Activated T-helper 1 cell treated with Interleukin-2 at 50 U/mL for 16 hours (primary cell): ENCODE results near the gene CYB561.

Source experiments
- DNase-seq: peaks from one replicate; pipeline ENCODE4 v3.0.0-alpha.2; 2020; ENCODE audit warnings: low read depth

CYB561 gene

GRCh38 chr17:63445954-63446752 lies at the start of gene CYB561:
Gene CYB561 (minus strand): TSS chr17:63446306. CDS start chr17:63437547, 8,759 bp downstream.
- peak; percentile 62 for DNase-seq

DNA sequence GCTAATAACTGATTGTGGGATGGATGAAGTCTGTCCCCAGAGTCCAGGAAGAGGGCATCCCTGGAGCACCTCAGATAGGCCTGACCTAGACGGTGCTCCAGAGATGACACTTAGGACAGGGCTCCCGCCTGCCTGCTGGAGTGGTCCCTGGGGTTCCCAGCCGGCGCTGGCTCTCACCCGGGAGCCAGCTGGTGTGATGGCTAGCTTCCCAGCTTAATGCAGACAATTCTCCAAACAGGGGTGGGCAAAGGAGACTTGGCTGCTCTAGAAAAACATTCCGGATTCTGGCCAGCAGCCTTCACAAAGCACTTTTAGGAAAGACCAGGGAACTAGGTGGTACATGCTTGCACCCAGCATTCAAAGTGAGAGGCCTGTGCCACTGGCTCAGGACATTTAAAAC lies 49.4 kb upstream of the CYB561 start:
- no peak for DNase-seq

DNA sequence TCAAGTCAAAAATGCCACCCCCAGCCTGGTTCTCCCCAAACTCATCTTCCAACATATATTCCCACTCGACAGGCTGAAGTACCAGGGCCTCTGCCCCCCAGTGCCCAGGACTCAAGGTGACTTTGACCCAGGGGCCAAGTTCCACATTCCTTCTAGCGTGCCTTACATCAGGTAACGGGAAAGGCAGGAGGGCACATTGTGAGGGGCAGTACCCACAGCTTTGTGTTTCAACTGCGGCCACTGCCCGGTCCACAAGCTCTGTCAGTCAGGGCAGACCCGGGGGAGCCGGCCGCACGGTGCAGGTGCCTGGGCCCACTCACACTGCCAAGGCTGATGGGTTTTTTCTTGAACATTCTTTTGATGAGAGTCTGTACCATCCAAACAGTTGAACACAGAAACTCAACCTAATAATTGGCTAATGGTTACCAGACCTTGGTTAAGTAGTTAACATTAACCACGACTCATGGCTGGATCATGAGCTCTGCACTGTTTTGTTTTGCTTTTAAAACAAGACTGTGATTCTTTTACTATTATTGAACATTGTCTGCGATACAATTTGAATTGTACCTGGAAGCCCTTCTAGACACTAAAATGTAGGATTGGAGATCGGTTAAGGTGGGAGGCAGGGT lies 48.3 kb upstream of the CYB561 start:
- no peak for DNase-seq

DNA sequence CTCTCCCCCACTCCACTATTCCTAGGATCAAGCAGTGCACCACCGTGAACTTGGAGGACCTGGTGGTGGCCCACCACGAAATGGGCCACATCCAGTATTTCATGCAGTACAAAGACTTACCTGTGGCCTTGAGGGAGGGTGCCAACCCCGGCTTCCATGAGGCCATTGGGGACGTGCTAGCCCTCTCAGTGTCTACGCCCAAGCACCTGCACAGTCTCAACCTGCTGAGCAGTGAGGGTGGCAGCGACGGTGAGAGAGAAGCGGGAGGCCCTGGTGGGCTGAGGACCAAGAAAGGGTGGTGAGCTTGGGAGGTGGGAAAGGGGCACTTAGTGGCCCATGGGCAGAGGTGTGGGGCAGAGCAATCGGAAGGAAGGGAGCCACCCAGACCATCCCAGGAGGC lies 47.3 kb upstream of the CYB561 start:
- DNase-seq, result no peak

DNA sequence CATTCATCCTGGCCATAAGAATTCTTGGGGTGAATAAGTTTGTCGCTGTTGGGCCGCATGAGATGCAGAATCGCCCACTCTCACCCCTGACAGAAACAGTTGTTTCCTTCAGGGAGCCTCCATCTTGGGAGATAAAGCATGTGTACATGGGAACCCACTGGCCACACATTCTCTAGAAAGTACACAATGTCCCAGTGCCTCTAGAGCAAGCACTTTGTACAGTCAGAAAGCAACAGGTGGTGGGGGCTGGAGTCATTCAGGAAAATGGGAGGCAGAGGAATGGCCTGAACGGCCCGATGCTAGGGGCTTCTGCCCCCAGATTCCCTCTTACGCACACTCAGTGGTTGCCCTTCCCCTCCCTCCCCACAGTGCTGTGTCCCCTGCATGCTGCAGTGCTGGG lies 46.8 kb upstream of the CYB561 start:
- no peak for DNase-seq

- no peak for DNase-seq
Observed at GRCh38 chr17:63491977-63492618, 46.0 kb upstream of the CYB561 start.

DNA sequence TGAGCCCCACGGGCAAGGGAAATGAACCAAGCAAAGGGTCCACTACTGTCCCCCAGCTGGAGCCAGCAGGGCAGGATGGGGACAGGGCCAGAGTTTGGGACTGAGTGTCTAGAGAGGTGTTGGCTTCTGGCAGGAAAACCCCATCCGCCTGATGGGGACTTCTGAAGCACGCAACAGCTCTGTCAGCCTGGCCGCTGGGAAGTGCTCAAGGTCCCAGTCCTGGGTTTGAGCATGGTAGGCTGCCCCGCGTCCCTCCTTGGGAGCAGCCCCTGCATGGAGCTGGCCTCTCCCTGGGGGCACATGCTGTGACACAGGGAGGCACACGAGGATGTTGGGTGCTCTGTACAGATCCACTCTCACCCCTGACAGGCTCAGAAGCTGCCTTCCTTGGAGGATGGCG lies 45.3 kb upstream of the CYB561 start:
- DNase-seq, result no peak

DNA sequence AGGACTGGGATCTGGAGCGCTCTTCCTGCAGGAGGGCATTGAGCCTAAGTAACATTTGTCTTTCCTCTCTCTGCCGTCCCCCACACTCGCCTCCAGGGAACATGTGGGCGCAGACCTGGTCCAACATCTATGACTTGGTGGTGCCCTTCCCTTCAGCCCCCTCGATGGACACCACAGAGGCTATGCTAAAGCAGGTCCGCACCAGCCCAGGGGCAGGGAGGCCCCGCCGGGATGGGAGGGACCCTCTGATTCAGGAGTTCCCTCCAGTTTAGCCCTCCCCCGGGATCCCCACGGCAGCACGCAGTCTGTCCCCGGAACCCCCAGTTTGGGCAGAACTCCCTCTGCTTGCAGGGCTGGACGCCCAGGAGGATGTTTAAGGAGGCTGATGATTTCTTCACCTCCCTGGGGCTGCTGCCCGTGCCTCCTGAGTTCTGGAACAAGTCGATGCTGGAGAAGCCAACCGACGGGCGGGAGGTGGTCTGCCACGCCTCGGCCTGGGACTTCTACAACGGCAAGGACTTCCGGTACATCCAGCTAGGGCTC lies 44.8 kb upstream of the CYB561 start:
- no peak for DNase-seq

GRCh38 chr17:63490329-63490728 lies 44.2 kb upstream of the CYB561 start:
- no peak for DNase-seq

DNA sequence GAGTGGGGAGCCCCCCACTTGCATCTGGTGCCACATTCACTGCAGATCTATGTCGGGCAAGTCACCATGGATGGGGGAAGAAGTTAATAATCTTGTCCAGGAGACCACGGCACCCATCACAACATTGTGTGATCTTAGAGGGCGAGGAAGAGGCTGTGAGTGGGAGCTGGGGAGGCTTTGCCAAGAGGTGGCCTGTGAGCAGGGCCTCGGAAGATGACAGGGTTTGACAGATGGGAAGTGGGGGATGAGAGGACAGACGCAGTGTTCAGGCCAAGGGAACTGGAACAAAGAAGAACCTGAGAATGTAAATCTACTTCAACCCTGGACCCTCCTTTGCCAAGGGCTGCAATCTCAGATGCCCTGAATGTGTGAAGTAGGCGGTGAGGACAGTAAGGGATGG lies 43.2 kb upstream of the CYB561 start:
- DNase-seq, result no peak

- DNase-seq, result no peak
Observed at GRCh38 chr17:63488851-63489250, 42.7 kb upstream of the CYB561 start.

DNA sequence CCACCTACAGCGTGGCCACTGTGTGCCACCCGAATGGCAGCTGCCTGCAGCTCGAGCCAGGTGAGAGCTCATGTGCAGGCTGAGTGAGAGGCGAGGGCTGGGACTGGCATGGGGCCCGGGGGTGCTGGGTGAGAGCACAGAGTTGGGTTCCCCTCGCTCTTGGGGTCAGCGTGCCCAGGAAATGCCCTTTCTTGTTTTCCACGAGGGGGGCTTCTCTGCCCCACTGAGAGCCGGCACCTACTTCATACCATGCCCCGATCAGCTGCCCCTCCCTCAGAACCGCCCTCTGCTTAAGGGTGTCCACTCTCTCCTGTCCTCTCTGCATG lies 40.9 kb upstream of the CYB561 start:
- no peak for DNase-seq

- no peak for DNase-seq
Observed at GRCh38 chr17:63486317-63487013, 40.4 kb upstream of the CYB561 start.

DNA sequence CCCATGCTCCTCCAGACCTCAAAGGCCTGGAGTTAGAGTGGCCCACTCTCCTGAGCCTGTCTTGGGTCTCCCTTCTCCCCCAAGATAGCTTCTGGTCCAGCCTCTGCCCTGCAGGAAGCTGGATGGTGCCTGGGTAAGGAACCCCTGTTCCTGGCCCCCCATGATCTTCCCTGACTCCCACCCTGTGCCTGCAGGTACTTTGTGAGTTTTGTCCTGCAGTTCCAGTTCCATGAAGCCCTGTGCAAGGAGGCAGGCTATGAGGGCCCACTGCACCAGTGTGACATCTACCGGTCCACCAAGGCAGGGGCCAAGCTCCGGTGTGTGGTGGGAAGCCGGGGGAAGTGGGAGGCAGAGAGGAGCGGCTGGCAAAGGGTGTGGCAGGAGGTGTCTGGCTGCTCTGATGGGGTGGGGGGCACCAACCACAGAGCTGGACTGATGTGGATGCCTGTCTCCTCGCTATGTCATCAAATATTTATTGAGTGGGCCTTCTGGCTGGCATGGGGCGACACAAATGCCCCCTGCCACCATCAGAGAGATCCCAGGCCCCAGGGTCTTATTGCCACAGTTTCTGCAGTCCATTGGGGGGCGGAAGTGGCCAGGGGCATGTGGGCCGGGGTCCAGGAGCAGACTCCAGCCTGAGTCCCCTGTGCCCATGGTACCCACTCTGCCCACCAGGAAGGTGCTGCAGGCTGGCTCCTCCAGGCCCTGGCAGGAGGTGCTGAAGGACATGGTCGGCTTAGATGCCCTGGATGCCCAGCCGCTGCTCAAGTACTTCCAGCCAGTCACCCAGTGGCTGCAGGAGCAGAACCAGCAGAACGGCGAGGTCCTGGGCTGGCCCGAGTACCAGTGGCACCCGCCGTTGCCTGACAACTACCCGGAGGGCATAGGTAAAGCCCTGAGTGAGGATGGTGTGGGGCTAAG lies 37.8 kb upstream of the CYB561 start:
- no peak for DNase-seq

DNA sequence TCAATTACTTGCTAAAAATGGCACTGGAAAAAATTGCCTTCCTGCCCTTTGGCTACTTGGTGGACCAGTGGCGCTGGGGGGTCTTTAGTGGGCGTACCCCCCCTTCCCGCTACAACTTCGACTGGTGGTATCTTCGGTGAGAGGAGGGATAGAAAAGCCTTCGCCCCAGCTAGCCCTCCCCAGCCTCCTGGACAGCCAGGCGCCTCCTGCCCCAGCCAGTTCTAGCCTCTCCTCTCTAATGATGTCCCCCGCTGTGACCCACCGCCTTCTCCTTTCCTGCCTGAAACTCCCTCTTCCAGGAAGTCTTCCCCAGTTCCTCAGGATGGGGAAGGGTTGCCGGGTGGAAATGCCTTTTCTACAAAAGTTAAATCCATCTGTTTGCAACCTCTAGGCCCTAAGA lies 36.9 kb upstream of the CYB561 start:
- DNase-seq, result no peak

DNA sequence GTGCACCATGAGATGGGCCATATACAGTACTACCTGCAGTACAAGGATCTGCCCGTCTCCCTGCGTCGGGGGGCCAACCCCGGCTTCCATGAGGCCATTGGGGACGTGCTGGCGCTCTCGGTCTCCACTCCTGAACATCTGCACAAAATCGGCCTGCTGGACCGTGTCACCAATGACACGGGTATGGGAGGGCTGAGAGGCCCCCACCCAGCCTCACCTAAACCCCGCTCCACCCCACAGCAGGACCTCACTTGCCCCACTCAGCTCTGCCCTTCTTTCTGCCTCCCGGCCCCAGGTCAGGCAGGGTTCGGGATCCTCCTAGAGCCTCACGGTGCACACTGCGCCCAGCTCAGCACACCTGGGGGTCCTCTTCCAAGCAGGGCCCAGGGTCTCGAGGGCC lies 36.4 kb upstream of the CYB561 start:
- no peak for DNase-seq

GRCh38 chr17:63481488-63481870 lies 35.4 kb upstream of the CYB561 start:
- no peak for DNase-seq

DNA sequence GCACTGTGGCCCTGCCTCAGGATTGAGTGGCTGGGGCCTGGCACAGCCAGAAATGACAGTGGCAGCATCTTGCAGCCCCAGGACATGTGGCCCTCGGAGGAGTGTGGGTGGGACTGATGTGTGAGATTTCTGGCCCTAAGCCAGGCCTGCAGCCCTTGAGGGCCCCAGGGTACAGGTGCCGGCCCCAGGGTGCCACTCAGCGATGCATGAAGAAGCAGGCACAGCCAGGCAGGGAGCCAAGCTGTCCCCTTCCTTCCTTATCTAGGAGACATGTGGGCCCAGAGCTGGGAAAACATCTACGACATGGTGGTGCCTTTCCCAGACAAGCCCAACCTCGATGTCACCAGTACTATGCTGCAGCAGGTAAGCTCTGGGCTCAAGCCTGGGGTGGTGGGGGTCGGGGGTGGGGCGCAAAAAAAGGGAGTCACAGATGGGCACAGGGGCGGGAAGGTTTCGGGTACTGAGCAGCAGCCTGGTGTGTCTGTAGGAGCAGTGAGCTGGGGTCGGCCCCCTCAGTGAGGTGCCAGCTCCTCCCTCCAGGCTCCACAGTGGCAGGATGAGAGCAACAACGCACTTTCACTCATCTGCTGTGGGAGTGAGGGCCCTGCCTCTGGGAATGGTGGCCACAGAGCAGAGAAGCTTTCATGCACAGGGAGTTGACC lies 34.9 kb upstream of the CYB561 start:
- DNase-seq, result no peak

DNA sequence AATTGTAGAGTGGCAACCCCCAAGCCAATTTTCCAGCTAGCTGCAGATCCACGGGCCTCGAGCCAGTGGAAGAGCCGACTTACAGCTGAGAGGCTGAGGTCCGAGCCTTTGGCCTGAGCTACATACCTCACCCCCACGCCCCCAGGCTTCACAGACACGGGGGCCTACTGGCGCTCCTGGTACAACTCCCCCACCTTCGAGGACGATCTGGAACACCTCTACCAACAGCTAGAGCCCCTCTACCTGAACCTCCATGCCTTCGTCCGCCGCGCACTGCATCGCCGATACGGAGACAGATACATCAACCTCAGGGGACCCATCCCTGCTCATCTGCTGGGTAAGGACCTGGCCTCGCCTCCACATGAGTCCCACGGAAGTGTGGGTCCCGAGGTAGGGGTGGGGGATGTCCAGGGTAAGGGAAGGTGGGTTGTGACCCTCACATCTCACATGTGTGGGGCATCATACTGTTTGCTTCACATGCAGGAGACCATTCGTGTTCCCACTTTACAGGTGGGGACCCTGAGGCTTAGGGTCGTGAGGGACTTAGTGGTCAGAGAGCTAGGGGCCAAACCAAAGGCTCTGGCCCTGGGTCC lies 34.2 kb upstream of the CYB561 start:
- DNase-seq, result no peak

- no peak for DNase-seq
Observed at GRCh38 chr17:63479495-63480184, 33.5 kb upstream of the CYB561 start.
